Neural crest cell (in vitro differentiated cells): Measurements from ENCODE around the gene SGCE. TPM values are rescaled to one million over a fixed set of nuclear protein-coding genes. Genes with fewer than 3 reads are reported as not detected.

Experiments
- DNase-seq: peaks from one replicate; pipeline ENCODE4 v3.0.0; 2021; ENCODE audit warnings: low read depth, mixed read lengths, low spot score
- H3K27ac Mint-ChIP-seq: one replicate; pipeline ENCODE4 v1.8.0; 2021; ENCODE audit warnings: mild to moderate bottlenecking, mixed read lengths; ENCODE audit not compliant: unreplicated experiment
- H3K27me3 Mint-ChIP-seq: 2 replicates; pipeline ENCODE4 v1.8.0; 2021; ENCODE audit warnings: low read depth, mild to moderate bottlenecking, mixed read lengths
- H3K36me3 Mint-ChIP-seq: 2 replicates; pipeline ENCODE4 v1.8.0; 2021; ENCODE audit warnings: low read depth, mild to moderate bottlenecking, mixed read lengths
- H3K4me1 Mint-ChIP-seq: 2 replicates; pipeline ENCODE4 v1.8.0; 2021; ENCODE audit warnings: mixed read lengths
- H3K4me3 Mint-ChIP-seq: one replicate; pipeline ENCODE4 v1.8.0; 2021; ENCODE audit warnings: mild to moderate bottlenecking, mixed read lengths
- H3K9me3 Mint-ChIP-seq: 2 replicates; pipeline ENCODE4 v1.8.0; 2021; ENCODE audit warnings: mixed read lengths
- total RNA-seq: library from RNA; stranded (reverse); gene quantifications from 2 replicates; pipeline ENCODE4 v1.2.1, GENCODE V29; 2021
- TF ChIP-seq, protein P1 (sequence below): fragments of 200-600 bp; sonication (generic); conservative IDR thresholded peaks from 2 replicates; pipeline ENCODE4 v1.5.0; 2021; ENCODE audit warnings: antibody characterized with exemption, mild to moderate bottlenecking

Gene SGCE
- total RNA-seq, 1 donor from 2014 or later: 44.9 TPM

DNA sequence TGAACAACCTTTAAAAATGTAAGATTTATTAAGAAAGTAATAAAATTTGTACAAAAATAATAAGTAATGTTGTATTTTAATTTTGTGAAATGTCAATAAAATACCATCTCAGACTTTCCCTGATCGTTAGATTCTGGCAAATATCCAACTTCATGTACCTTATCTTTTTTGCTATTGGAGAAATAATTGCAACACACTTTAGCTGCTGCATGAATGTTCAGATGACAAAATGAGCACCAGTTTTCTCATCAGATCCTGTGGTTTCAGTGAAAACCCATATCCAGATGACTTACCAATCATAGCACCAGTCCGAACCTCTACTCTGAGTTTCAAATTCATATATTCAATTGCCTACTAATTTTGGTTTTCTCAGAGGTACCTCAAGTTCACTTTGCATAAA, 76.5 kb downstream of the SGCE start:
- Mint-ChIP-seq H3K27ac (no peak overlapping the region), H3K4me3 (no peak overlapping the region), H3K36me3 (peaks cover 50% of the 10 kb centered on the region), H3K4me1 (no peaks in the 10 kb centered on the region), H3K9me3 (peaks cover 22% of the 10 kb centered on the region), H3K27me3 (no peaks in the 10 kb centered on the region)
- no peak for DNase-seq
- TF ChIP-seq, protein P1, sequence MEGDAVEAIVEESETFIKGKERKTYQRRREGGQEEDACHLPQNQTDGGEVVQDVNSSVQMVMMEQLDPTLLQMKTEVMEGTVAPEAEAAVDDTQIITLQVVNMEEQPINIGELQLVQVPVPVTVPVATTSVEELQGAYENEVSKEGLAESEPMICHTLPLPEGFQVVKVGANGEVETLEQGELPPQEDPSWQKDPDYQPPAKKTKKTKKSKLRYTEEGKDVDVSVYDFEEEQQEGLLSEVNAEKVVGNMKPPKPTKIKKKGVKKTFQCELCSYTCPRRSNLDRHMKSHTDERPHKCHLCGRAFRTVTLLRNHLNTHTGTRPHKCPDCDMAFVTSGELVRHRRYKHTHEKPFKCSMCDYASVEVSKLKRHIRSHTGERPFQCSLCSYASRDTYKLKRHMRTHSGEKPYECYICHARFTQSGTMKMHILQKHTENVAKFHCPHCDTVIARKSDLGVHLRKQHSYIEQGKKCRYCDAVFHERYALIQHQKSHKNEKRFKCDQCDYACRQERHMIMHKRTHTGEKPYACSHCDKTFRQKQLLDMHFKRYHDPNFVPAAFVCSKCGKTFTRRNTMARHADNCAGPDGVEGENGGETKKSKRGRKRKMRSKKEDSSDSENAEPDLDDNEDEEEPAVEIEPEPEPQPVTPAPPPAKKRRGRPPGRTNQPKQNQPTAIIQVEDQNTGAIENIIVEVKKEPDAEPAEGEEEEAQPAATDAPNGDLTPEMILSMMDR: no peak

DNA sequence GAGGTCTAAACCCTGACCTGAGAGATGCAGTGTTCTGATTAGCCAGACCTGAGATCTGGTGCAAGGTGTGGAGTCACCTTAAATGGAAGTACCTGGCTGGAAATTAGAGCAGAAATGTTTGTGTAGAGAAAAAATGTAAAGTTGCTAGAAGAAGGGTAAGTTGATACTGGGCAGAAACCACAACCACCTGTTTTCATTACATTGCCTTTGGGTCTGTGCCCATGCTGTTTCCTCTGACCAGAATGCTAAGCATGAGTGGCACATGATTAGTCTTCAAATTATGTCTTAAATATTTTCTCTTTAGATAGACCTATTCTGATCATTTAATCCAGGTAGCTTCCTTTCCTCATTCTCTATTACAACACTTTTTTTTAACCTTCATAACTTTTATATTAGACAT, 77.3 kb downstream of the SGCE start:
- H3K27ac Mint-ChIP-seq: no peak overlapping the region
- TF ChIP-seq, protein P1: no peak
- peaks cover 59% of the 10 kb centered on the region for H3K36me3 Mint-ChIP-seq
- no peaks in the 10 kb centered on the region for H3K4me1 Mint-ChIP-seq
- no peak for DNase-seq
- H3K4me3 Mint-ChIP-seq: no peak overlapping the region
- H3K9me3 Mint-ChIP-seq: peaks cover 29% of the 10 kb centered on the region
- H3K27me3 Mint-ChIP-seq: no peaks in the 10 kb centered on the region

DNA sequence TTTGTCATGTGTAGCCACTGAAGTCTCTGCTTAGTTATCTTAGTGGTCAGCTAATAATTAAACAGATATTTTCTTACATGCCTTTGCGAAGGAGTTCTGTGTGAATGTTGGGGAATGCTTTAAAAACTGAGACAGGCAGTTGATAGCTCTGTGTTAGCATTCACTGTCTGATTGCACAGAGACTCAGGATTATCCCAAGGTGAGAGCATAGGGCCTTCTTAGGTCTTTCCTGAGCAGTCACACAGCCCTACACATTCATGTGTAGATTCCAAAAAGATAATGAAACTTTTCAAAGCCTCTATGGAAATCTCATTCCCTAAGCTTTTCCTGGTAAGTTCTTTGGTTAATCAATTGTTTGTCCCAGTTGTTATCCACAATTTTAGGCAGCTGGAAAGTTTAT, 78.6 kb downstream of the SGCE start:
- H3K27ac Mint-ChIP-seq: no peak overlapping the region

GRCh38 chr7:94576316-94576715, 79.6 kb downstream of the SGCE start:
- no peak for DNase-seq
- H3K9me3 Mint-ChIP-seq: peaks cover 32% of the 10 kb centered on the region
- TF ChIP-seq, protein P1: no peak
- no peak overlapping the region for H3K4me3 Mint-ChIP-seq
- no peak overlapping the region for H3K27ac Mint-ChIP-seq
- peaks cover 65% of the 10 kb centered on the region for H3K36me3 Mint-ChIP-seq
- H3K27me3 Mint-ChIP-seq: no peaks in the 10 kb centered on the region
- no peaks in the 10 kb centered on the region for H3K4me1 Mint-ChIP-seq

More for the DNA sequence above, 78.6 kb downstream of the SGCE start:
- no peak for DNase-seq
- TF ChIP-seq, protein P1: no peak
- Mint-ChIP-seq H3K4me1 (no peaks in the 10 kb centered on the region), H3K36me3 (peaks cover 65% of the 10 kb centered on the region), H3K9me3 (peaks cover 34% of the 10 kb centered on the region), H3K4me3 (no peak overlapping the region), H3K27me3 (no peaks in the 10 kb centered on the region)

DNA sequence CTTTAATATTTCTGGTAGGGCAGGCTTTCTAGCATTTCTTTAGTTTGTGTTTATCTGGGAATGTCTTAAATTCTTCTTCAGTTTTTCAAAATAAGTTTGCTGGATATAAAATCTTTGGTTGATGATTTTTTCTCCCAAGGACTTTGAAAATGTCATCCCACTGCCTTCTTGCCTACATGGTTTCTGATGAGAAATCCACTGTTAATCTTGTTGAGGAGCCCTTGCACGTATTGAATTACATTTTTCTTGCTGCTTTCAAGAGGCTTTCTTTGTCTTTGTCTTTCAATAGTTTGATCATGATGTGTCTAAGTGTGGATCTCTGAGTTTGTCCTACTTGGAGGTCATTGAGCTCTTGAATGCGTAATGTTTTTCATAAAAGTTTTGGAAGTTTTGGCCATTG, 80.3 kb downstream of the SGCE start:
- Mint-ChIP-seq H3K27ac (no peak overlapping the region), H3K9me3 (peaks cover 29% of the 10 kb centered on the region), H3K27me3 (no peaks in the 10 kb centered on the region), H3K4me1 (no peaks in the 10 kb centered on the region), H3K36me3 (peaks cover 65% of the 10 kb centered on the region), H3K4me3 (no peak overlapping the region)
- TF ChIP-seq, protein P1: no peak
- no peak for DNase-seq

DNA sequence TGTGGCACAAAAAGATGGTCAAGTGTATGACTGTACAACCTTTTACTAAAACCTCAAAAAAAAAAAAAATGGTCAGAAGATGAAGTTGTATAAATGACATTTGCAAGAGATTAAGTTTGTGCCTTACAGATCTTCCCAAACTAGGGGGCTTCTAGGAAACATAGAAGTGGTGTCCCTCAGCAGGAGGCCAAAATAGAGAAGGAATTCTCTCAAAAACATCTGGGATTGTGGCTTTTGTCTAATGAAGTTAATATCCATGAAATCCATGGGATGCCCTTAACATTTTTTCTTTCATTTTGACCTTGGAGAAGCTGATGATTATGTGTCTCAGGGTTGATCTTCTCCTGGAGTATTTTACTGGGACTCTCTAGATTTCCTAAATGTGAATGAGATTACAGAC, 84.1 kb downstream of the SGCE start:
- H3K27ac Mint-ChIP-seq: no peak overlapping the region
- H3K36me3 Mint-ChIP-seq: peaks cover 52% of the 10 kb centered on the region
- H3K27me3 Mint-ChIP-seq: no peaks in the 10 kb centered on the region
- no peak for DNase-seq
- H3K4me3 Mint-ChIP-seq: no peak overlapping the region
- TF ChIP-seq, protein P1: no peak
- H3K9me3 Mint-ChIP-seq: peaks cover 26% of the 10 kb centered on the region
- no peaks in the 10 kb centered on the region for H3K4me1 Mint-ChIP-seq
